HG03558 (cell line): ENCODE measurements around the gene CLTC.
"Not testable (repeated sequence)": the region's sequence is repeated elsewhere in the genome, so short reads cannot be mapped to it uniquely, and the experiment has no call there.

ENCODE experiments used
- ATAC-seq: cut with Tn5 transposase; IDR thresholded peaks from one replicate; pipeline ENCODE4 v1.9.1; 2021; ENCODE audit warnings: moderate number of reproducible peaks; ENCODE audit not compliant: unreplicated experiment; ENCODE audit errors: extremely low read depth

CLTC gene

DNA sequence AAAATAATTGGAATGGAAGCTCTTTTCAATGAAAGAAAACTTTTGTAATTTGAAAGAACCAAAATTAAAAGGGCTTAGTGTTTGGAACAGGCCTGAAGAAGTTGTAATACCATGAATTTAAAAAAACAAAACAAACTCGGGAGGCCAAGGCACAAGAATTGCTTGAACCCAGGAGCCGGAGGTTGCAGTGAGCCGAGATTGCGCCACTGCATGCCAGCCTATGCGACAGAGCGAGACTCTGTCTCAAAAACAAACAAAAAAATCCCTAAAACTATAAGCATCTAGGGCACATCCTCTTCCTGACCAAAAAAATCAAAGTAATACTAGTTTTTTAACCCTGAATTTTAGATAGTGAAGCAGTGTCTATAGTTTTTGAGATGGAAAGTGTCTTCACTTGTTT is 12.7 kb downstream of the CLTC start:
- no peak for ATAC-seq

DNA sequence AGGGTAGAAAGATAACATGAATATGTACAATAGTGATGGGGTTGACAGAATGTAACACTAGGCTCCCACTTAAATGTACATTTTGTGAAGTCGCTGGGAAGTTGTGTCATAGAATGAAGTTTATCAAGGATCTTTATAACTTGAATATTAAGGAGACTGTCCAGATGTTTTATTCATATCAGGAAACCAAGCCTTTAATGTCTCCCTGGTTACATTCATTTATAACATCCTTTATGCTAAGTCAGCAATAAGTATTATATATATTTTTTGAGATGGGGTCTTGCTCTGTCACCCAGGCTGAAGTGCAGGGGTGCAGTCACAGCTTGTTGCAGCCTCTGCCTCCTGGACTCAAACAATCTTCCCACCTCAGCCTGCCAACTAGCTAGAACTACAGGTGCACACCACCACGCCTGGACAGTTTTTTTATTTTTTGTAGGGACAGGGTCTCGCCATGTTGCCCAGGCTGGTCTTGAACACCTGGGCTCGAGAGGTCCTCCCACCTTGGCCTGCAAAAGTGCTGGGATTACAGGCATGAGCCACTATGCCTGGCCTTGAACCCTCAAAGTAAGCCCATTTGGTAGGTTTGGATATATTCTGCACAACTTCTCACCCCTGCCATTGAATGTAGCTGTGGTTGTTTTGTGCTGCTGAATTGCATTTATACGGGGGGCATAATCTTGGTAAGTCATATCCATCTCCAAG is 14.1 kb downstream of the CLTC start:
- no peak for ATAC-seq

DNA sequence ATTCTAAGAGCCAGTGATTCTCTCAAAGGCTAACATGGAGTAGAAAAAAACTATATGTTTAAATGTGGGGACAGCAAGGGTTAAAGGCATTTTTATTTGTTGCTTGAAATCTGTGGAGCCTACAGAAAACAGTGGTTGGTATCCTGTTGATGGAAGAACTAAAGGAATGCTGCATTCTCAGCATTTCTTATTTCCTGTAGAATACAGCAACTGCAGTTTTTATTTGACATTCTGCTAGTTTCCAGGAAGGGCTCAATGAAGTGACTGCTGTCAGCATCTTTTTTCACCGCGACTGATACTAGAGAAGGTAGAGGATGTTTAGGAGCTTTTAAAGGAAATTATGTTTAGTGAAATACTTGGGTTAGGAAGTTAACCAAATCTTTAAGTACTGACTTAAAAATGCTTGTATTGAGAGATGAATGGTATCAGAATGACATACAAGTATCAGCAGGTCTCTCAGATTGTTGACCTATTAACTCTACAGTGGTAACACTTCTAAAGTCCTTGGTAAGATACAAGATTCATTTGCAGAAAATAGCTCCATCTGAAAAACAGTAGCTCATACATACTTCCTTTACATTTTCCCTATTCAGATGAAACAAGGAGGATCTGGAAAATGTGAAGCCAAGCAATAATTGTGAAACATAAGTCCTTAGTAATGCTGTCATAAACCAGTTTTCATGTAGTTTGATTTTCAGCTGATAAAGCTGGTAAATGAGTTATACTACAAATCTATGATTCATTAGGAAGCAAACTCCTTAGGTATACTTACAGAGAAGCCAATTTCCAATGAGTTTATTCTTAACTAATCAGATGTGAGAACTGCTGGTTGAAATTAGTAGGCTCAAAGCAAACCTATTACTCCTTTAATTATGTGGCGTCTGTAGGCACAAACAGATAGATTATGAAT is 15.2 kb downstream of the CLTC start:
- no peak for ATAC-seq

DNA sequence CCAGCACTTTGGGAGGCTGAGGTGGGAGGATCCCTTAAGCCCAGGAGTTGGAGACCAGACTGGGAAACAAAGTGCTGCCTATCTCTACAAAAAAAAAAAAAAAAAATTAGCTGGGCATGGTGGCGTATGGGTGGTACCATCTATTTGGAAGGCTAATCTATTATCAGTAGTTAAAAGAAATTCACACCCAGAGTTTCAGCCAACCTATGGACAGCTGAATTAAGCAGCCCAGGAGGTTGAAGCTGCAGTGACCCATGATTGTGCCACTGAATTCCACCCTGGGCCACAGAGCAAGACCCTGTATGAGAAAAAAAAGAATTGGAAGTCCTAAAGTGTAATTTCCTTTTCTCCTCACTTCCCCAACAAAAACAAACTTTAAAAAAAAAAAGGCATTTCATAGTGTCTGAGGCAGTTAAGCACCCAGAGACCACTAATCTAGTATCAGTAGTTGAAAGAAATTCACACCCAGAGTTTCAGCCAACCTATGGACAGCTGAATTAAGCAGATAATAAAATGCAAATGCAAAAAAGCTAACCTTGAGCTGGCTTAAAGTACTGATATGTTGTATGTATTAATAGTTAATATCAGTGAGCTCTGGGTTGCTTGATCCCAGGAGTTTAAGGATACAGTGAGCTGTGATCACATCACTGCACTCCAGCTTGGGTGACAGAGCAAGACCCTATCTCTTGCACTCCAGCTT is 18.1 kb downstream of the CLTC start:
- no peak for ATAC-seq

DNA sequence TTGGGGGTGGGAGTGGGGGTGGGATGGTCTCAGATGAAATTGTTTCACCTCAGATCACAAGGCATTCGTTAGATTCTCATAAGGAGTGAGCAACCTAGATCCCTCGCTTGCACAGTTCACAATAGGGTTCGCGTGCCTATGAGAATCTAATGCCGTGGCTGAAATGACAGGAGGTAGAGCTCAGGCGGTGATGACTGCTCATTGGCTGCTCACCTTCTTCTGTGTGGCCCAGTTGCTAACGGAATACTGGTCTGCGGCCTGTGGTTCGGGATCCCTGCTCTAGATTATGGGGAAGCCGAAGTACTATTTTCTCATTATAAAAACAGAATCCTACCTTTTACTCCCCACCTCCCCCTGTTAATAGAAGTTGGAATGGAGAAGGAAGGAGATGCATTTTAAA is 18.9 kb downstream of the CLTC start:
- no peak for ATAC-seq

DNA sequence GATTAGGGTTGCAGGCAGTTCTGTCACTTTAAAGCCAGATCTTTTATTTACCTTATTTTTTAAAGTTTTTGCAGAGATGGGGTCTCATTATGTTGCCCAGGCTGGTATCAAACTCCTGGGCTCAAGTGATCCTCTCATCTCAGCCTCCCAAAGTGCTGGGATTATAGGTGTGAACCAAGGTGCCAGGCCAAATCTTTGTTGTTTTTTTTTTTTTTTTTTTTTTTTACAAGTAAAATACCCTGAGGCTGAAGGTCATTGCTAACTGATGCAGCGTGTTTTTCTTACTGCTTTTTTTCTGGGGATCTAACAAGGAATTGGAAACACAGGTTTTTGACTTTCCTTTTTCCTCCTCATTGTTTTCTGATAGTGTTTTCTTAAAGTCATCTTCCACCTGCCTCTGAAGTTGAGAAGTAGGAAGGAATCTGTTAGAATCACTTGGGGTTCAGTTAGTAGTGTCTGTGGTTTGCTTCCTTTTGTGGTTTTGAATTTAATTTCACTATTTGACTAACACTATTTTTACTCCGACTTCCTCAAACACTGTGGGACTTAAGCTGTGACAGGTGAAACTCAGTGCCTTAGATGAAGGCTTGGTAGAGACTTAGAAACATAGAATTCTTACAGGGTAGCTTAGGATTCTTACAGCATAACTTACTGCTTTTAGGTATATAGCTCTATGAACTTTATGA is 22.2 kb downstream of the CLTC start:
- ATAC-seq: peak; percentile 55

DNA sequence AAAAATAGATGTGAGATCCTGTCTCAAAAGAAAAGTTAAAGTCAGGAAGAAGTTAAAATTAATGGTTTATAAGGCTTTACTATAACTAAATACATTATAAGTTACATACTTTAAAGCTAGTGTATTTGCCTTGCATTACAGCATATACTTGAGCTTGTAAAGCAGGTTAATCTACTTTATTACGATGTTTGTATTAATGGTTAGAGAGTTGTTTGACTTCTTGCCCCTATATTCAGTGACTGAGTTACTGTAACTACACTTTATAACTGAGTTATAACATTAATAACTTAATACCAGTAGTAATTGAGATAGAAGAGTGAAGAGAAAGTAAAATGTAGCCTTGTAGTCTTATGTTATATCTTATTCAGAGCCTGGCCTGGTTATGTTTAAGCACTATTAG is 22.9 kb downstream of the CLTC start:
- ATAC-seq: no peak

DNA sequence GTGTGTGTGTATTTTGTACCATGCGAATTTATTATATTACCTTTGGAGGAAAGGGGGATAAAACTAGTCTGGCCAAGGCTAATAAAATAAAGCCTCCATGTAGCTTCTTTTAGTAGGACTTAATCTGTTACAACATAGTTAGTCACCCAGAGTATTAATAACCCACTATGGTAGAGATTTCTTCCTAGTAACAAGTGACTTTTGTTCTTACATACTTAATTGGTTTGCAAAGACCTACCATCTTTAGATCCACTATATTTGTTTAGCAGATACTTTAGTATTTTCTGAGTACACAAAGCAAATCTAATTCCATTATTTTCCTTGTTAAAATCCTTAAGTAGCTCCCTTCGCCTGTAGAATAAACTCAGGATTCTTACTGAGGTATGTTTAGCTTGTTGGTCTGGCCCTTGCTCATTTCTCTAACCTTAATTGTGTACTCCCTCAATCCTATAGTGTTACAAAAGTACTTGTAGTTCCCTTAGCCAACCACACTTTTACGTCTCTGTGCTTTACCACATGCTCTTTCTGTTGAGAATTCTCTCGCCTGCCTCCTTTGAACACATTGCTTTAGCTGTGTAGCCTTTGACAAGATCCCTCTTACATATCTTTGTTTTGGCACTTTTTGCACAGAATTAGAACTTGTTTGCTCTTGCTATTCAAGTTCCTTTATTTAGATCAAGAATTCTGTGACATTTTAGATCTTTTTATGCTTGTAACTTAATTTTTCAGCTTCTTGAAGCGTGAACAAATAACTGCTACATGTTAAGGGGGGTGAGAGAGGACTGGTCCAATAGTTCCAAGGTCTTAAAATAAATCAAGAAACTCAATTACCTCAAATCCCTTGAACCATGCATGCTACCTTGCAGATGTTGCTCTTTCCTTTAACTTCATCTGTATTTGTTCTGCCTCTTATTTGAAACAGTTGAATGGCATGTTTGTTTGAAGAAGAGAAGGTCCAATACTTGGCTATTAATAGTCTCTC is 23.8 kb downstream of the CLTC start:
- ATAC-seq: no peak

DNA sequence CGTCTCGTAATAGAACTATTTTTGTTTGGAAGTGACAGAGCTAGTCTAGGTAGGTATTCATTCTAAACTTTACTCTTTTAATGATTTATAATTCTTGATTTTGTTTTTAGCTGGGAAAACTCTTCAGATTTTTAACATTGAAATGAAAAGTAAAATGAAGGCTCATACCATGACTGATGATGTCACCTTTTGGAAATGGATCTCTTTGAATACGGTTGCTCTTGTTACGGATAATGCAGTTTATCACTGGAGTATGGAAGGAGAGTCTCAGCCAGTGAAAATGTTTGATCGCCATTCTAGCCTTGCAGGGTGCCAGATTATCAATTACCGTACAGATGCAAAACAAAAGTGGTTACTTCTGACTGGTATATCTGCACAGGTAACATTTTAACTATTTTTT is 27.6 kb downstream of the CLTC start:
- no peak for ATAC-seq

DNA sequence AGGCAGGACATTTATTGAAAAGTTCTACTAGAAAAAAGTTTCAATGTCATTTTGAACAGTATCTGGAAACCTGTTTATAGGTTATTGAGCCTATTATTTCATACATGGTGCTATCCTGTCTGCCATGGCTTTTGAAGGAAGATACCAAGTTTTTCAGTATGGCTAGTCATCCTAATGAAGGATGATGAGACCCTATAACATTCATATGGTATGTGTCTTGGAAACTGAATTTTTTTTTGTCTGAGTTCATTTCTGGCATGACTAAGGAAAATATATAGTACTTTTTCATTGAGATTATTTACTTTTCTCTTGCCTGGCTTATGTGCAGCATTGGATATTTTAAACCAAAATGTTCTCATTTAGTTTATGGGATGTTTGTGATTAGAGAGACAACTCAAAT is 30.2 kb downstream of the CLTC start:
- no peak for ATAC-seq

DNA sequence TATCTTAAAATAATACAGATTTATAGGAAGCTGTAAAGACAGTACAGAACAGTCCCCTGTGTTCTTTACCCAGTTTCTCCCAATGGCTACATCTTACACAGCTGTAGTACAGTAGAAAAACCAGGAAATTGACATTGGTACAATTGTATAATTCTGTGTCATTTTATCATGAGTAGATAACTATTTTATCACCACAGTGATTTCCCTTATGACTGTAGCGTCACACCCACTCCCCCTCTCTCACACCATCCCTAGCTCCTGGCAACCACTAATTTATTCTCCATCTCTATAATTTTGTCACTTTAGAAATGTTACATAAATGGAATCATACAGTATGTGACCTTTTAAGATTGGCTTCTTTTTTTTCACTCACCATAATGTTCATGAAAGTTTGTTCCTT is 30.9 kb downstream of the CLTC start:
- ATAC-seq: no peak

DNA sequence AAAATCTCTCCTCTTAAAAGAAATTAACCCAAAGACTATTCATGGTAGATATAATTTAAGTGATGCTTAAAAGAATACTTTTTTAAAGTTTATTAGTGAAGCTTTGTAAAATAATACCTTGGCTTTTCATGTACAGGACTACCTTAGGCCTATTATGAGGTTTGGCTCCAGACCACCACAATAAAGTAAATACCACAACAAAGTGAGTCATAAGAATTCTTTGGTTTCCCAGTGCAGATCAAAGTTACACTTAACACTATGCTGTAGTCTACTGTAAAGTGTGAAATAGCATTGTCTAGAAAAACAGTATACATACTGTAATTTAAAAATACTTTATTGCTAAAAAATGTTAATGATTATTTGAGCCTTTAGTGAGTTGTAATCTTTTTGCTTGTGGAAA is 31.7 kb downstream of the CLTC start:
- no peak for ATAC-seq

DNA sequence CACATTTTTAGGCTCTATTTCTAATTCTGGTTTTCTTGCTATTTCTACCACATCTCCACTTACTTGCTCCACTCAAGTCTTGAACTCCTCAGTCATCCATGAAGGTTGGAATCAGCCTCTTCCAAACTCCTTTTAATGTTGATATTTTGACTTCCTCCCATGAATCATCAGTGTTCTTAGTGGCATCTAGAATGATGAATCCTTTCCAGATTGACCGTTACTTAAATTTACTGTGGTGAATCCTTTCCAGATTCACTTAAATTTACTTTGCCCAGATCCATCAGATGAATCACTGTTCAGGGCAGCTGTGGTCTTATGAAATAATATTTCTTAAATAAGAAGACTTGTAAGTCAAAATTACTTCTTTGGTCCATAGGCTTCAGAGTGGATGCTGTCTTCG is 32.4 kb downstream of the CLTC start:
- no peak for ATAC-seq

DNA sequence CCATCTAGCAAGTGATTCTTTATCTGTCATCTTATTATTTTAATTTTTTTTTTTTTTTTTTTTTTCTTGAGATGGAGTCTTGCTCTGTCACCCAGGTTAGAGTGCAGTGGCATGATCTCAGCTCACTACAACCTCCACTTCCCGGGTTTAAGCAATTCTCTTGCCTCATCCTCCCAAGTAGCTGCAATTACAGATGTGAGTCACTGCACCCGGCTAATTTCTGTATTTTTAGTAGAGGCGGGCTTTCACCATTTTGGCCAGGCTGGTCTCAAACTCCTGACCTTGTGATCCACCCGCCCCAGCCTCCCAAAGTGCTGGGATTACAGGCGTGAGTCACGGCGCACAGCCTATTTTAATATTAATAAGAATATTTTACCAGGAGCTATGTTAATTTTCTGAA is 36.9 kb downstream of the CLTC start:
- ATAC-seq: not testable (repeated sequence)

DNA sequence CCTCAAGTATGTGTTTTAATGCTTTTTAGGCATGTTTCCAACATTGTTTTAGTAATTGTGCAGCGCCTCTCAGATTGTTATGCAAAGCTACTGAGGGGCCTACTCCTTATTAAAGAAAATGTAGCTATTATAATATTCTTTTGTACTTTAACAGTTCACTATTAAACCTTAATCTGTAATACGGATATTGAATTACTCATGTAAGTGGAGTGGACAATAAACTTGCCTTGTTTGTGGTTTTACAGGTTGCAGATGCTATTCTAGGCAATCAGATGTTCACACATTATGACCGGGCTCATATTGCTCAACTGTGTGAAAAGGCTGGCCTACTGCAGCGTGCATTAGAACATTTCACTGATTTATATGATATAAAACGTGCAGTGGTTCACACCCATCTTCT is 46.5 kb downstream of the CLTC start:
- ATAC-seq: no peak

DNA sequence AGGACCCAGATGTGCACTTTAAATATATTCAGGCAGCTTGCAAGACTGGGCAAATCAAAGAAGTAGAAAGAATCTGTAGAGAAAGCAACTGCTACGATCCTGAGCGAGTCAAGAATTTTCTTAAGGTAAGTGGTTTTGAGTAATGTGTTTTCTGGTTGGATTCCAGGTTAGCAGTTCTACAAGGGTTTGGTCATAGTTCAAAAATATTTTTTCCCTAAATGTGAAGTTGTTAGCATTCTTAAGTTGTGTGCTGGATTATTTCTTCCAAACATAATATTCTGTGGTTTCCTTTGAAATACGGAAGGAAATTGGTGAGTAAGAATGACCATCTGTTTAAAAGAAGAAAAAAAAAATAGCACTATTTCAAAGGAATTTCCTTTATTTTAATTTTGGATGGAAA is 49.1 kb downstream of the CLTC start:
- no peak for ATAC-seq

DNA sequence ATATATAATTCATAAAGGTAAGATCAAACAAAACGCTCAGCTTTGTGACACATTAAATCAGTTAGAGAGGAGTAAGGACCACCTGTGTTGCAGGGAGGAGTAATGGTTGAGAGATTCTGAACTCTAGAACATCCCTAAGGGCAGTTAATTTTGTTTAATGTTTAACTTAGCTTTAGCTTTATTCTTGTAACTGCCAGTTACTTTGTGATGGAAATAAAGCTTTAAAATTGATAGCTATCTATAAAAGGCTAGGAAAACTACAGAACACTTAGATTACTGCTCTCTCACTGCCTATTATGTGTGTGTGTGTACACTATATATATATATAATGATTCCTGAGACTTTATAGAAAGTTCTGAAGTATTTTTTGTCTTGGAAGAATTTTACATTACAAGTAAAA is 49.7 kb downstream of the CLTC start:
- ATAC-seq: no peak

DNA sequence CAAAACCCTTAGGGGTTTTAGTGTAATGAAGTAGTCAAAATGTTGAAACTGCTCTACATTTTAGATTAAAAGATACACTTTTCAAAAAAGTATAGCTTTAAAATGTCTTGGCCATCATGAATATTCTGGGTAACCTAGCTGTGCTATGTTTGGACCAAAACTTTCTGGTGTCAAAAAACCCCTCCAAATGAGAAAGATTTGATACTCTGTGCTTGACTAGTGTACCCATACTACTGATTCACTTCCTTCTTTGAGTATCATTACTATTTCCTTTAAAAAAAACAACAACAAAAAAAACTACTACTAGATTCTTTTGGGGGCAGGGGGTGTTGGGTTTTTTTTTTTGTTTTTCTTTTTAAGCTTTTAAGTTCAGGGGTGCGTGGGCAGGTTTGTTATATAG is 50.2 kb downstream of the CLTC start:
- no peak for ATAC-seq

DNA sequence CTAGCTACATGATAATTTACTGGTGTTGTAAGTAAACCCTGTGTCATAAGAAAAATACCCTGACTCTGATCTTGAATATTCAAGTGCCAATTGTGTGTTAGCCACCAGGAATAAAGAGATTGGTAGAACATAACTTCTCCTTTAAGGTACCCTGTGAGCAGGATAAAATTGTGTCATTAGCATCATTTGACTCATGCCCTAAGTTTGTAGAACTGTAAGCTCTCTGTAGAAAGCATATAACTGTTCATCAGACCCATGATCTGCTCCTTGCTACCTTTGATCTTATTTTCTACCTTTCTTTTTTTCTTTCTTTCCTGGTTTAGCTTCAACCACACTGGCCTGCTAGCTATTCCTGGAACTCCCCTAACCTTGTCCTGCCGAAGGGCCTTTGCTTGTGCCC is 51.7 kb downstream of the CLTC start:
- no peak for ATAC-seq
